ENCODE results near the gene SH3BP5L.

Gene SH3BP5L

GRCh38 chr1:248844526-248844925 is 18.8 kb upstream of the SH3BP5L start:
- Histone ChIP-seq H3K4me3 (ENCODE audit: low read depth, low read length) (no peak overlapping the region), H3K27me3 (replicated peaks) (no peaks in the 10 kb centered on the region), H3K27ac (no peak overlapping the region), H3K36me3 (replicated peaks) (peaks cover 38% of the 10 kb centered on the region)
- TF ChIP-seq CTCF (IDR thresholded peaks at IDR 0.05; ENCODE audit: low read depth, low read length, missing control alignments) = no peak
- in situ Hi-C loops (cut with HindIII; ENCODE audit: low pct_ligation_motif_present, low sequenced_read_pairs) = no loop called here
- no peak for DNase-seq

GRCh38 chr1:248843687-248844086 is 18.0 kb upstream of the SH3BP5L start:
- Histone ChIP-seq H3K4me3 (ENCODE audit: low read depth, low read length) (no peak overlapping the region), H3K27ac (no peak overlapping the region), H3K36me3 (replicated peaks) (peaks cover 32% of the 10 kb centered on the region), H3K27me3 (replicated peaks) (no peaks in the 10 kb centered on the region)
- DNase-seq = no peak
- in situ Hi-C loops (cut with HindIII; ENCODE audit: low pct_ligation_motif_present, low sequenced_read_pairs) = no loop called here
- no peak for TF ChIP-seq CTCF (IDR thresholded peaks at IDR 0.05; ENCODE audit: low read depth, low read length, missing control alignments)

DNA sequence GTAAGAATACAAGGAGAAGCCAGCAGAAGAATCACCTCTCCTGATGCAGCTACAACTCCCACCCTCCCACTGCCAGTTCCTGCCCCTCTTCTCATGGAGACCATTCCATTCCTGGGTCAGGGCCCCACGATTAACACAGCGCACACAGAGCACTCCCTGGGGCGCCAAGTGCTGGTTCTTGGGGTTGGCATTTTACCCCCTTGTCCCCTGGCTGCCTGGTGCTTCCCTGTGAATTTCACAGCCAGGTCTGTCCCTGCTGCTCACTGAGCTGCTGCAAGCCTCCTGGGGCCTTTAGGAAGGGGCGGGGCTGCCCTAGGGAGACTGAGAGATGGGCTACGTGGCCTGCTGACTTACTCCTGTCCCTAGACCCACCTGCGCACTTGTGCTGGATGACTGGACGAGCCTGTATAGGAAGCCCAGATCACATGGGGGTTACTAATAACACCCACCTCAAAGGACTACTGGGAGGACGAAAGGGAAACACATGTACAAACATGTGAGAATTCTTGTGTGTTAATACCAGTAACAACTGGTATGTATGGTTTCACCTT is 17.1 kb upstream of the SH3BP5L start:
- no peak overlapping the region for H3K4me3 ChIP-seq (ENCODE audit: low read depth, low read length)
- H3K27me3 ChIP-seq (replicated peaks) = no peaks in the 10 kb centered on the region
- H3K27ac ChIP-seq = no peak overlapping the region
- peaks cover 24% of the 10 kb centered on the region for H3K36me3 ChIP-seq (replicated peaks)
- TF ChIP-seq CTCF (IDR thresholded peaks at IDR 0.05; ENCODE audit: low read depth, low read length, missing control alignments) = no peak
- in situ Hi-C loops (cut with HindIII; ENCODE audit: low pct_ligation_motif_present, low sequenced_read_pairs) = no loop called here
- DNase-seq = no peak

DNA sequence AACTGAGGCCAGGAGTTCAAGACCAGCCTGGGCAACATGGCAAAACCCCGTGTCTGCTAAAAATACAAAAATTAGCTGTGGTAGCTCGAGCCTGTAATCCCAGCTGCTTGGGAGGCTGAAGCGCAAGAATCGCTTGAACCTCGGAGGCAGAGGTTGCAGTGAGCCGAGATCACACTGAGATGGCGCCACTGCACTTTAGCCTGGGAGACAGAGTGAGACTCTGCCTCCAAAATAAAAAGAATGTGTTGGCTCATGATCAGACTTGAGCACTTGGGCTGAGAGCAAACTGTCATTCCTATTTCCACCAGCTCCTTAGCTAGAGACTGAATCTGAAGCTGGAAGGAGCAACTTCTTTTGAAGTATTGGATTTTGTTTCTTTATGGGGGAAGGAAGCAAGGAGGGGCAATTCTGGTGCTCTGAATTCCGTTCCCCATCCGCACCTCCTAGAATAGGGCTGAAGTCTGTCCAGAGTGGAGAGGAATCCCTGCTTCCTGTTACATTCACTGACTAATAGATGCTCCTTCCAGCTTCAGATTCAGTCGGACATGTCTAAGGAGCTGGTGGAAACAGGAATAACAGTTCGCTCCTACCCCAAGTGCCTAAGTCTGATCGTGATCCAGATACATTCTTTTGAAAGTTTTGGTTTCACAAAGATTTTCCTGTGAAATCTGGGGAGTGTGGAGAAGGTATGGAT is 16.1 kb upstream of the SH3BP5L start:
- peak overlapping the region; percentile 15 for H3K27ac ChIP-seq
- H3K4me3 ChIP-seq (ENCODE audit: low read depth, low read length) = no peak overlapping the region
- H3K27me3 ChIP-seq (replicated peaks) = no peaks in the 10 kb centered on the region
- peak; percentile 66 for TF ChIP-seq CTCF (IDR thresholded peaks at IDR 0.05; ENCODE audit: low read depth, low read length, missing control alignments)
- in situ Hi-C loops (cut with HindIII; ENCODE audit: low pct_ligation_motif_present, low sequenced_read_pairs) = no loop called here
- peak; percentile 58 for DNase-seq
- H3K36me3 ChIP-seq (replicated peaks) = peaks cover 15% of the 10 kb centered on the region

GRCh38 chr1:248840946-248841345 is 15.2 kb upstream of the SH3BP5L start:
- no peak for TF ChIP-seq CTCF (IDR thresholded peaks at IDR 0.05; ENCODE audit: low read depth, low read length, missing control alignments)
- Histone ChIP-seq H3K36me3 (replicated peaks) (peaks cover 14% of the 10 kb centered on the region), H3K4me3 (ENCODE audit: low read depth, low read length) (no peak overlapping the region), H3K27ac (no peak overlapping the region), H3K27me3 (replicated peaks) (no peaks in the 10 kb centered on the region)
- in situ Hi-C loops (cut with HindIII; ENCODE audit: low pct_ligation_motif_present, low sequenced_read_pairs) = no loop called here
- peak; percentile 20 for DNase-seq

DNA sequence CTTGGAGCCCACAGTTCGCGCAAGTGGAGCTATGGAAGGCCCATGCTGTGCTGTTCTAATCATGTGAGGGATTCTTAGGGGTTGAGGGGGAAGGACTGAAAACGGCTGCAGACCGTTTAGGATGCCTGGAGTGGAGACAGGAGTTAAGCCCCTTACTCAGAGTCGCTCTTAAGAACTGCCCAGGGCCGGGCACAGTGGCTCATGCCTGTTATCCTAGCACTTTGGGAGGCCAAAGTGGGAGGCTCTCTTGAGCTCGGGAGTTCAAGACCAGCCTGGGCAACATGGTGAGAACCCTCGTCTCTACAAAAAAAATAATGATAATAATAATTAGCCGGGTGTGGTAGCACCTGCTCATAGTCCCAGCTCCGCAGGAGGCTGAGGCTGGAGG is 13.4 kb upstream of the SH3BP5L start:
- no peaks in the 10 kb centered on the region for H3K36me3 ChIP-seq (replicated peaks)
- TF ChIP-seq CTCF (IDR thresholded peaks at IDR 0.05; ENCODE audit: low read depth, low read length, missing control alignments) = no peak
- DNase-seq = no peak
- peak overlapping the region; percentile 99 for H3K27ac ChIP-seq
- H3K4me3 ChIP-seq (ENCODE audit: low read depth, low read length) = peak overlapping the region; percentile 83
- in situ Hi-C loops (cut with HindIII; ENCODE audit: low pct_ligation_motif_present, low sequenced_read_pairs) = no loop called here
- H3K27me3 ChIP-seq (replicated peaks) = no peaks in the 10 kb centered on the region
